ENCODE measurements around the gene DCAF11. TPM values are rescaled to one million over a fixed set of nuclear protein-coding genes. Genes with fewer than 3 reads are reported as not detected.

DCAF11 gene
- total RNA-seq, 3 donors from 2014 or later = 78.6 to 81.6 (median 80.9) TPM

GRCh38 chr14:24093207-24093900 lies 21.2 kb upstream of the DCAF11 start:
- Histone ChIP-seq H3K4me1 (peaks cover 0 to 4% of the 10 kb centered on the region in 2 donors), H3K27ac (peak overlapping the region; percentile 95 to 99), H3K36me3 (no peaks in the 10 kb centered on the region), H3K9me3 (no peaks in the 10 kb centered on the region), H3K4me3 (peak overlapping the region; percentile 91 to 98 (median 93)), H3K27me3 (no peaks in the 10 kb centered on the region)
- no peak for DNase-seq (ENCODE audit: low spot score in 2 of 2)
- intact Hi-C loops (cut with DNase I; ENCODE audit: low total_unique reads) = no loop called here
- TF ChIP-seq CTCF (IDR thresholded peaks at IDR 0.05) = no peak
- TF ChIP-seq POLR2AphosphoS5 (IDR thresholded peaks at IDR 0.05) = no peak
- no peak for TF ChIP-seq POLR2A (IDR thresholded peaks at IDR 0.05)

- Histone ChIP-seq H3K27me3 (no peaks in the 10 kb centered on the region), H3K36me3 (no peaks in the 10 kb centered on the region), H3K4me3 (peak within 1 kb of the TSS; percentile 91 to 98 (median 93)), H3K4me1 (peaks cover 0 to 4% of the 10 kb centered on the region in 2 donors), H3K27ac (peak within 1 kb of the TSS; percentile 95 to 99), H3K9me3 (no peaks in the 10 kb centered on the region)
- intact Hi-C loops (cut with DNase I; ENCODE audit: low total_unique reads) = no loop called here
- peak; percentile 91 to 94 for DNase-seq (ENCODE audit: low spot score in 2 of 2)
- TF ChIP-seq POLR2AphosphoS5 (IDR thresholded peaks at IDR 0.05) (peak in 2 of 3 donors; percentile 18 to 41), POLR2A (IDR thresholded peaks at IDR 0.05) (peak; percentile 29), CTCF (IDR thresholded peaks at IDR 0.05) (peak in 2 of 3 donors; percentile 10 to 21)
Measured at GRCh38 chr14:24093901-24094840, 20.4 kb upstream of the DCAF11 start, which contains the start of gene PCK2. Gene PCK2 (plus strand): TSS chr14:24094311. CDS start chr14:24094406, 95 bp downstream.

- no peaks in the 10 kb centered on the region for H3K9me3 ChIP-seq
Measured at GRCh38 chr14:24094841-24095270, 19.7 kb upstream of the DCAF11 start.

GRCh38 chr14:24095271-24096068 lies 19.1 kb upstream of the DCAF11 start:
- TF ChIP-seq POLR2AphosphoS5 (IDR thresholded peaks at IDR 0.05) = no peak
- TF ChIP-seq POLR2A (IDR thresholded peaks at IDR 0.05) = no peak
- no peak for TF ChIP-seq CTCF (IDR thresholded peaks at IDR 0.05)
- no peak for DNase-seq (ENCODE audit: low spot score in 2 of 2)
- Histone ChIP-seq H3K4me1 (peaks cover 0 to 4% of the 10 kb centered on the region in 2 donors), H3K27ac (peak overlapping the region; percentile 95 to 99), H3K36me3 (no peaks in the 10 kb centered on the region), H3K27me3 (no peaks in the 10 kb centered on the region), H3K4me3 (peak overlapping the region; percentile 91 to 98 (median 93)), H3K9me3 (no peaks in the 10 kb centered on the region)
- intact Hi-C loops (cut with DNase I; ENCODE audit: low total_unique reads) = no loop called here

More at GRCh38 chr14:24094841-24095270, 19.7 kb upstream of the DCAF11 start:
- intact Hi-C loops (cut with DNase I; ENCODE audit: low total_unique reads) = no loop called here
- H3K27ac ChIP-seq = peak overlapping the region; percentile 95 to 99
- TF ChIP-seq CTCF (IDR thresholded peaks at IDR 0.05) = no peak
- TF ChIP-seq POLR2A (IDR thresholded peaks at IDR 0.05) = no peak
- TF ChIP-seq POLR2AphosphoS5 (IDR thresholded peaks at IDR 0.05) = no peak
- no peaks in the 10 kb centered on the region for H3K36me3 ChIP-seq
- peak overlapping the region; percentile 91 to 98 (median 93) for H3K4me3 ChIP-seq
- no peak for DNase-seq (ENCODE audit: low spot score in 2 of 2)
- no peaks in the 10 kb centered on the region for H3K27me3 ChIP-seq
- H3K4me1 ChIP-seq = peaks cover 0 to 4% of the 10 kb centered on the region in 2 donors

Measured in breast epithelium (tissue), 4 donors.